ENCODE data around the gene GPR6. TPM values are rescaled to one million over a fixed set of nuclear protein-coding genes. Genes with fewer than 3 reads are reported as not detected.

The GPR6 gene
- total RNA-seq, 1 donor from 2014 or later = not detected

DNA sequence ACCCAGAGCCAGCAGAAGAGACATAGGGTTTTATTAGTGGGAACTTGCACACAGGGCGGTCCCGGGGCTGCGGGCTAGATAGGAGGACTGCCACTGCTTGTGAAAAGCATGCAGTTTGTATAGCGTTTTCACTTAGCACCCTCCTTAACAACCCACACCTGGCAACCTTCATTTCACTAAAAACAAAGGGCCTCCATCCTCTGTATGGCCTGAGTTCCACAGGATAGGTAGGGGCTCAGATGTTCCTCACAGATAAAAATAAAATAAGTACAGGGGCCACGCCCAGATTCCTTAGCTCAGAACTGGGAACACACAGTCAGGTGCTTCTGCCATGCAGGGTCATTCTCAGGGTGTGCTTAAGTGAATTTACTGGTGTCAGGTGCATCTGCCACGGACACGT lies 39.8 kb downstream of the GPR6 start:
- no peaks in the 10 kb centered on the region for H3K4me1 Mint-ChIP-seq (ENCODE audit: low read depth)
- TF ChIP-seq, protein P1, sequence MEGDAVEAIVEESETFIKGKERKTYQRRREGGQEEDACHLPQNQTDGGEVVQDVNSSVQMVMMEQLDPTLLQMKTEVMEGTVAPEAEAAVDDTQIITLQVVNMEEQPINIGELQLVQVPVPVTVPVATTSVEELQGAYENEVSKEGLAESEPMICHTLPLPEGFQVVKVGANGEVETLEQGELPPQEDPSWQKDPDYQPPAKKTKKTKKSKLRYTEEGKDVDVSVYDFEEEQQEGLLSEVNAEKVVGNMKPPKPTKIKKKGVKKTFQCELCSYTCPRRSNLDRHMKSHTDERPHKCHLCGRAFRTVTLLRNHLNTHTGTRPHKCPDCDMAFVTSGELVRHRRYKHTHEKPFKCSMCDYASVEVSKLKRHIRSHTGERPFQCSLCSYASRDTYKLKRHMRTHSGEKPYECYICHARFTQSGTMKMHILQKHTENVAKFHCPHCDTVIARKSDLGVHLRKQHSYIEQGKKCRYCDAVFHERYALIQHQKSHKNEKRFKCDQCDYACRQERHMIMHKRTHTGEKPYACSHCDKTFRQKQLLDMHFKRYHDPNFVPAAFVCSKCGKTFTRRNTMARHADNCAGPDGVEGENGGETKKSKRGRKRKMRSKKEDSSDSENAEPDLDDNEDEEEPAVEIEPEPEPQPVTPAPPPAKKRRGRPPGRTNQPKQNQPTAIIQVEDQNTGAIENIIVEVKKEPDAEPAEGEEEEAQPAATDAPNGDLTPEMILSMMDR (IDR thresholded peaks at IDR 0.05) = no peak
- H3K27ac Mint-ChIP-seq (ENCODE audit: unreplicated experiment) = no peak overlapping the region
- H3K36me3 Mint-ChIP-seq (ENCODE audit: low read depth) = no peaks in the 10 kb centered on the region
- H3K27me3 Mint-ChIP-seq (ENCODE audit: low read depth) = peaks cover 22% of the 10 kb centered on the region
- H3K9me3 Mint-ChIP-seq (ENCODE audit: low read depth) = no peaks in the 10 kb centered on the region
- DNase-seq (ENCODE audit: low spot score) = no peak
- no peak overlapping the region for H3K4me3 Mint-ChIP-seq (ENCODE audit: unreplicated experiment)

DNA sequence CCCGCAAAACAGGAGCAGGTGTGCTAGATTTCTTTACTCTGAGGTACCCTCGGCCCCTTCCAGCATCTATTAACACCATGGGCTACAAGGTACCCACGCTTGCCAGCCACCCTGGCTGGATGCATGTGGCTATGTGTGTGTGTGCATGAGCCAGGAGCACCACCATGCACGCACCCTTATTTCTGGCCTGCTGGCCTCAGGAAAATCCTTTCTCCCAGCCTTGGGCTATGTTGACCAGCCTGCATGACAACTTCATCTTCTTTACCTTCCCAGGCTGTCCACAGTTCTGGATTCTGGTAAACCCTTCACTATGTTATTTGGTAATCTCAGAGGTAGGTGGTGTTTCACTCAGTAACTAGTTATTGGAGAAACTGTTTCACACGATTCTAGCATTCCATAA lies 40.4 kb downstream of the GPR6 start:
- TF ChIP-seq, protein P1 (IDR thresholded peaks at IDR 0.05) = no peak
- H3K27me3 Mint-ChIP-seq (ENCODE audit: low read depth) = peaks cover 22% of the 10 kb centered on the region
- no peaks in the 10 kb centered on the region for H3K9me3 Mint-ChIP-seq (ENCODE audit: low read depth)
- DNase-seq (ENCODE audit: low spot score) = no peak
- no peak overlapping the region for H3K27ac Mint-ChIP-seq (ENCODE audit: unreplicated experiment)
- no peak overlapping the region for H3K4me3 Mint-ChIP-seq (ENCODE audit: unreplicated experiment)
- H3K4me1 Mint-ChIP-seq (ENCODE audit: low read depth) = no peaks in the 10 kb centered on the region
- H3K36me3 Mint-ChIP-seq (ENCODE audit: low read depth) = no peaks in the 10 kb centered on the region

DNA sequence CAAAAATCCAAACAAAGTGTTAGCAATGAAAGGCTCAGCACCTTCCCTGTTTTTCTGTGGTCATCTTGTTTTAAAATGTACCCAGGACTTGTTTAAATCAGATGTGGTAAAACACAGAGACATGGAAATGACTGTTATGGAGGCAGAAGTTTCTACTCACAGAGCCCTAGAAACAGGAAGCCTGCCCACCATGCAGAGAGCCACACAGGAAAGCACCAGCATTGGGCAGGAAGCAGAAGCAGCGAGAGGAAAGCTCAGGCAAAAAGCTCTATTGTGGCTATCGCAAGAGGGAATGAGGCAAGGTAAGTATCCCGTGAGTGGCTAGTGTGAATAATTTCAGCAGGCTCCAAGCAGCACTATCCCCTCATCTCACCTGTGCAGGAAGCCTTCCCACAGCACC lies 42.8 kb downstream of the GPR6 start:
- no peak overlapping the region for H3K4me3 Mint-ChIP-seq (ENCODE audit: unreplicated experiment)
- no peak overlapping the region for H3K27ac Mint-ChIP-seq (ENCODE audit: unreplicated experiment)
- TF ChIP-seq, protein P1 (IDR thresholded peaks at IDR 0.05) = no peak
- no peaks in the 10 kb centered on the region for H3K9me3 Mint-ChIP-seq (ENCODE audit: low read depth)
- H3K27me3 Mint-ChIP-seq (ENCODE audit: low read depth) = peaks cover 23% of the 10 kb centered on the region
- H3K4me1 Mint-ChIP-seq (ENCODE audit: low read depth) = no peaks in the 10 kb centered on the region
- no peaks in the 10 kb centered on the region for H3K36me3 Mint-ChIP-seq (ENCODE audit: low read depth)
- DNase-seq (ENCODE audit: low spot score) = no peak

DNA sequence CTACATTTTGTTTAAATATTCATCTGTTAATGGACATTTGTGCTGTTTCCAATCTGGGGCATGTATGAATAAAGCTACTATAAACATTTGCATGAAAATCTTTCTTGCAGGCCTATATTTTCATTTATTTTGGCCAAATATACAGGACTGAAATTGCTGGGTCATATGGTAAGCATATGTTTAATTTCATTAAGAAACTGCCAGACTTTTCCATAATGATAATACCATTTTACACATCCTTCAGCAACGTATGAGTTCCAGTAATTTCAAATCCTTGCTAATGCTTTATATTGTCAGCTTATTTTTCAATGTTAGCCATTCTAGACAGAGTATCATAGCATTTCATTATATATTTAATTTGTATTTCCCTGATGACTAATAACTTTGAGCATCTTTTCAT lies 51.0 kb downstream of the GPR6 start:
- no peaks in the 10 kb centered on the region for H3K9me3 Mint-ChIP-seq (ENCODE audit: low read depth)
- no peaks in the 10 kb centered on the region for H3K4me1 Mint-ChIP-seq (ENCODE audit: low read depth)
- H3K36me3 Mint-ChIP-seq (ENCODE audit: low read depth) = no peaks in the 10 kb centered on the region
- DNase-seq (ENCODE audit: low spot score) = no peak
- H3K27ac Mint-ChIP-seq (ENCODE audit: unreplicated experiment) = no peak overlapping the region
- TF ChIP-seq, protein P1 (IDR thresholded peaks at IDR 0.05) = no peak
- no peak overlapping the region for H3K4me3 Mint-ChIP-seq (ENCODE audit: unreplicated experiment)
- peaks cover 7% of the 10 kb centered on the region for H3K27me3 Mint-ChIP-seq (ENCODE audit: low read depth)

Other genes starting within 250 kb of the GPR6 start
- gene WASF1, start 201.4 kb downstream of the GPR6 start, total RNA-seq = 13.7 to 22.9 TPM (median 20.3 TPM) in 3 replicates
- 13.0 to 15.6 TPM (median 15.2 TPM) in 3 replicates for gene CDC40, start 202.1 kb downstream of the GPR6 start, total RNA-seq

Measured in chondrocyte (in vitro differentiated cells).